Ramos (cell line): ENCODE results near the gene ATIC.

ENCODE experiments used
- in situ Hi-C: fragments of 300-500 bp; cut with MboI; formaldehyde crosslinking; loops from one replicate; pipeline ENCODE4 v1.14.3; 2022; ENCODE audit warnings: low sequenced_read_pairs; ENCODE audit not compliant: unreplicated experiment

Gene ATIC

GRCh38 chr2:215371915-215372897 is 60.3 kb downstream of the ATIC start:
- in situ Hi-C loops: no loop called here

DNA sequence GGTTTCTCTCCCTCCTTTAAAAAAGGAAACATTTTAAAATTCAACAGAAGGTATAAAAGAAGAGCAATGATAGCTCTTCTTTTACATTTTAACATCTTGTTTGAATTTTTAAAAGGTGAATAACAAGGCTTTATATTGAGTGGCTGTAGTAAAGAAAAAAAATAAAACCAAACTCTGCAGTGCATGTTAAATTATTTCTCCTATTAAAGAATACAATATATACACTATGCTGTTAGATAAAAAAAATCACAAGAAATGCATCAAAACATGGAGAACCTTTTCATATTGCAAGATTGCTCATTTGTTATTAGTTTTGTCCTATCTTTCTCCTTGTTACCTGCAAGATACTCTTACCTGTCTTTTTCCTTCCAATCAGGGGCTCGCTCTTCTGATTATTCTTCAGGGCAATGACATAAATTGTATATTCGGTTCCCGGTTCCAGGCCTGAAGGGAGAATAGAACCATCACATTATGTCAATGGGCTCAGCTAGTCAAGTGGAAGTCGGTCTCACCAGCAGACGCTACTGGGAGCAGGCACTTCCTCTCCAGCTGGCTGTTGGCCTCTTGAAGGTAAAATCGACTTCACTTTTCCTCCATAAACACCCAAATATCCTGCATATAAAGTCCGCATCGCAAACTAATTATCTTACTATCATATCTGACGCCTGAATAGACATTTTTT is 61.2 kb downstream of the ATIC start:
- in situ Hi-C loops: no loop called here

GRCh38 chr2:215374002-215374401 is 62.1 kb downstream of the ATIC start:
- in situ Hi-C loops: no loop called here

DNA sequence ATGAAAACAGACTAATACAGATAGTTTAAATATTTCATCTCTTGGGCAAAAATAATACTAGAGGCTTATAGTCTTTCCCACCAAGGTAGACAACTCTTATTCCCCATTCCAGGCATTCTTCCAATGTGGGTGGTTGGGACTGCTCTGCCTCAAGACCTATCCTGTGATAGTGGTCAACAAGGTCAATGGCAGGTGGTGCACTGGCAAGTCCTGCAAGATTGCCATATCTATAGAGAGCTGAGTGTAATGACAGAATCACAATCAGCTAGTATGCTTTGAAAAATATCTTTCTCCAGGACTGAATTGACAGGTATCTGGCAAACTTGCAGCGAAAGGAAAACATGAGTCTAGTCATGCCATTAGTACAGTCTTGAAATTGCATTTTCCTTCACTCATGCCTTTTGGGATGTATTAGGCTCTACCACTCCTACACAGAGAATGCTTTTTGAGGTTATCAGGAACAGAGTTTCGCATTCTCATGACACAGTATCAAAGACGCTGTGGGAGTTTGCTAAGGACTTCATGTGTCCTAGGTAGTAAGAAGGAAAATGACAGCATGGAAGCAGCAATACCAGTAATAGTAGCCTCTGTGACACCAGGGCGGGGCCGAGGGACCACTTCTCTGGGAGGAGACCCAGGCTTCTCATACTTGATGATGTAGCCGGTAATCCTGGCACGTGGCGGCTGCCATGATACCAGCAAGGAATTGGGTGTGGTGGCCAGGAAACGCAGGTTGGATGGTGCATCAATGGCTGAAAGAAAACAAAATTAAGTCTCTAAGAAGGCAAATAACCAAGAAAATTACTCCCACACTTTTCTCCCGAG is 63.0 kb downstream of the ATIC start:
- in situ Hi-C loops: no loop called here

DNA sequence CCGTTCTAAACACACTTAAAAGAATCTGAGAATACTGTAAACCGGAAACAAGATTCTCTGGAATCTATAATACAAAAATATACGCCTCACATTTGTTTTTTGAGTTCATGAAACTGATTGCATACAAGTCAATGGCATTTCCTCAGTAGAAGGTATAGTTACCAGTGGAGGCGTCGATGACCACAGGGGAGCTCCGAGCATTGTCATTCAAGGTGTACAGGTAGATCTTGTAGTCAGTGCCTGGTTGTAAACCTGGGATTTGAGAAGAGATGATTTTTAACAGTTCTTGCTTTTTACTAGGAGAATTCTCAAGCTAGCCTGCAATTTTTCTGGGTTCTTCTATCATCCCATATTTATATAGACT is 63.6 kb downstream of the ATIC start:
- in situ Hi-C loops: no loop called here

DNA sequence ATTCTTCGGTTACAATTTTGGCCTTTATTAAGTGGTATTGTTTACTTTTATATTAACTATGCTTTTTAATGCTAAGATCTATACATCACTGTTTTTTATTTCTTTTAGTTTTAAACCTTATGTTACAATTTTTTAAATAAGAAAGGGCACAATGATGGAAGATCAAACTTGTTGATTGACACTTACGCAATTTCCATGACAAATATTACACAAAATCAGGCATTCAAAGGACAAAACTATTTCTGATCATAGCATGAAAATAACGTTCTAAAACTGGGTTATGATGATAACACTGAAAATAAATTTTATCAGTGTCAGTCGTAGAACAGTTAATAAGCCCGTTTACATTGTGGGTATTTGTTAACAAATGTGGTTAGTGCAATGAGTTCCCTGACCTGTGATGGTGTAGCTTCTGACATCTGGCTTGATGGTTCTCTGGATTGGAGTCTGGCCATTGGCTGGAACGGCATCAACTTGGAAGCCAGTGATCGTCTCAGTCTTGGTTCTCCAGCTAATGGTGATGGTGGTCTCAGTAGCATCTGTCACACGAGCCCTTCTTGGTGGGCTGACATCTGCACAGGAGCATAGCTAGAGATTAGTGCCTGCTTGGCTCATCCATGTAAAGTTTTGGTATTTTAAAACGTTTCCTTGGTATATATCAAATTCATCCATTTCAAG is 64.4 kb downstream of the ATIC start:
- in situ Hi-C loops: no loop called here

GRCh38 chr2:215377283-215377682 is 65.4 kb downstream of the ATIC start:
- in situ Hi-C loops: no loop called here

GRCh38 chr2:215378045-215378444 is 66.2 kb downstream of the ATIC start:
- in situ Hi-C loops: no loop called here

GRCh38 chr2:215379039-215379438 is 67.2 kb downstream of the ATIC start:
- in situ Hi-C loops: no loop called here

GRCh38 chr2:215379948-215380347 is 68.1 kb downstream of the ATIC start:
- in situ Hi-C loops: no loop called here

DNA sequence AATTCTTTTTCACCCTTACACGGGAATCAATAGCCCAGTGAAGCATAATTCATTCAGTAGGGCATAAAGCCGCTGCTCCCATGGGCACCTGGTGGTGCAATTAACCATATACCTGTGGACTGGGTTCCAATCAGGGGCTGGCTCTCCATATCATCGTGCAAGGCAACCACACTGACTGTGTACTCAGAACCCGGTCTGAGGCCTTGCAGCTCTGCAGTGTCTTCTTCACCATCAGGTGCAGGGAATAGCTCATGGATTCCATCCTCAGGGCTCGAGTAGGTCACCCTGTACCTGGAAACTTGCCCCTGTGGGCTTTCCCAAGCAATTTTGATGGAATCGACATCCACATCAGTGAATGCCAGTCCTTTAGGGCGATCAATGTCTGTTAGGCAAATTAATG is 68.8 kb downstream of the ATIC start:
- in situ Hi-C loops: no loop called here

- in situ Hi-C loops: no loop called here
These were observed 70.2 kb downstream of the ATIC start for GRCh38 chr2:215382011-215382410.

DNA sequence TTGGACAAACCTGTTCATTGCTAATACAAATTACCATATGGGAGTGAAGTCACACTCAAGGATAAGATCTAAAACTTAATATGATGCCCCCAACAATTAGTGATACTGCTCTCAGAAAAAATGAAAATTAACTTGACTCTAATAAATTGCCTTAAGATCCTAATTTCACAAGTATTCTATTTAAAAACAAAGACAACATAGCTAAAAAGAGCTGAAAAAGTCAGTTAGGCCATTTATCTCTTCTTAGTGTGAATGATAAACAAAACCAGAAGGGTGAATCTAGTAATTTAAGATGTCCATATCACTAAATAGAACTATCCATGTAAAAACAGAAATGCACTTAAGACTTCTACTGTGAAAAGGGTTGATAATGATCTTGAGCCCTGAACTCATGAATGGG is 70.6 kb downstream of the ATIC start:
- in situ Hi-C loops: no loop called here

- in situ Hi-C loops: no loop called here
These were observed 71.9 kb downstream of the ATIC start for GRCh38 chr2:215383652-215384279.

DNA sequence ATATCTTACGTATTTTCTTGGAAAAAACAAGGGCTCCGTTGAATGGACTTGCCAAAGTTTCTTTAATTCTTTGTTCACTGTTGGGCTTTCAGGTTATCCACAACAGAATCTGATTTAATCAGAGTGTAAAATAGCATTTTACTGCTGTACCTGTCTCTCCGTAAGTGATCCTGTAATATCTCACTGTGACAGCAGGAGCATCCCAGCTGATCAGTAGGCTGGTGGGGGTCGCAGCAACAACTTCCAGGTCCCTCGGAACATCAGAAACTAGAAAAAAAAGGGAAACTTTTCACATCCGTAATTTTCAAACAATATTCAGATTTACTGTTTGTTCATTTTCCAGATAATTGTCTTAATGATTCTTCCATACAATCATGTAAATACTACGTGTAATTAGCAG is 72.9 kb downstream of the ATIC start:
- in situ Hi-C loops: no loop called here

DNA sequence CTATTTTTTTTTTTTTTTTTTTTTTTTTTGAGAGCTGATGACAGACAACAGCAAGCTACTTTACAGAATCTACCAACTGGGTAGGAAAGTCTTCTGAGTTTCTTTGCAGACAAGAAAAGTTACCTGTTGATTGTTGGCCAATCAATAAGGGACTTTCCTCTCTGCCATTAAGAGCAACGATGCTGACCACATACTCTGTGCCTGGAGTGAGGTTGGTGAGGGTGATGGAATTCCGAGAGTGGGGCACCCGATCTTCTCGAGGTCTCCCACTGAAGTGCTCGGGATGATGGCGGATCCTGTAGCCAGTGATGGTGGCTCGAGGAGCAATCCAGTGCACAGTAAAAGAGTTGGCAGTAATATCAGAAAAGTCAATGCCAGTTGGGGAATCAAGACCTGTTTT is 74.7 kb downstream of the ATIC start:
- in situ Hi-C loops: no loop called here

DNA sequence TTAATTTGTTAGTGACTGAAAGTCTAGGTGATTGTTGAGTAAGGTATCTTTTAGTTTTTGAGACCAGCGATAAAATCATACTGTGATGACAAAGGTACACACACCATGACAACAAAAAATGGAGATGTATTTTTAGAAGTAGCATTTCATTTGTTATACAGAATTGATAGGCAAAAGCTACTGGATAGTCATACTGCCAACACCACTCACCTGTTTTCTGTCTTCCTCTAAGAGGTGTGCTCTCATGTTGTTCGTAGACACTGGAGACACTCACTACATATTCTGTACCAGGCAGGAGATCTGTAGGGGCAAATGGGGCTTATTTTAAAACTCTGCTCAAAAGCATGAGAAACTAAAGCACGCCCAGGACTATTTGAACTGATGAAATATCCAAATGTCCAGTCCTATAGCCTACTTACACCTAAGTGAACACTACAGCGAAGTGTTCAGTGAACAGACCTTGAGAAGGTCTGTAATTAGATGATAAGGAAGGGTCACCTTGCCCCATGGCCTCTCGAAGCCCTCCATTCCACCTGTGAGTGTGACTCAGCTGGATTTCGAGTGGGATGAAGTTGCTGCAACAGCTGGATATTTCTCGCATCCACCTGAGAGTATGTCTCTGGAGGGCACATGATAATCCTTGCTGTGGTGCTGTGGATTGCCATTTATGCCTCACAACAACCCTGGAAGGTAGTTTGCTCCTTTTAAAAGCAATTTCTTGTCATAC is 76.3 kb downstream of the ATIC start:
- in situ Hi-C loops: no loop called here

GRCh38 chr2:215390550-215390913 is 78.7 kb downstream of the ATIC start:
- in situ Hi-C loops: no loop called here

DNA sequence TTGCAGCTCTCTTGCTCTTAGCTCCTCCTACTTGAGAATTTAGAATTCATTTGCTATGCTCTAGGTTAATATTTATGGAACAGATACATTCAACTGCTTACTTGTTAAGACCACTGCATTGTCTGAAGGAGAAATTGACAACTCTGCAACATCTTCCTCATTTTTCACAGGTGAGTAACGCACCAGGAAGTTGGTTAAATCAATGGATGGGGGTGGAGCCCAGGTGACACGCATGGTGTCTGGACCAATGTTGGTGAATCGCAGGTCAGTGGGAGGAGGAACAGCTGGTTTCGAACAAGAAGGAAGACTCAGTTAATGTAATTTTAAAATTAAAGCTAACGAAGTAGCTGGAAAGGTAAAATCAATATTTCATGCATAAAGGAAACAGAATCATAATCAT is 79.7 kb downstream of the ATIC start:
- in situ Hi-C loops: no loop called here
